ENCODE results near the gene PDLIM5. TPM values are rescaled to one million over a fixed set of nuclear protein-coding genes. Genes with fewer than 3 reads are reported as not detected.
A peak's percentile ranks its signal among the peaks of the same experiment; 100 is the strongest.

Gene PDLIM5
- total RNA-seq, 8 experiments from 2014 or later = 11.9 to 71.2 (median 30.5) TPM

DNA sequence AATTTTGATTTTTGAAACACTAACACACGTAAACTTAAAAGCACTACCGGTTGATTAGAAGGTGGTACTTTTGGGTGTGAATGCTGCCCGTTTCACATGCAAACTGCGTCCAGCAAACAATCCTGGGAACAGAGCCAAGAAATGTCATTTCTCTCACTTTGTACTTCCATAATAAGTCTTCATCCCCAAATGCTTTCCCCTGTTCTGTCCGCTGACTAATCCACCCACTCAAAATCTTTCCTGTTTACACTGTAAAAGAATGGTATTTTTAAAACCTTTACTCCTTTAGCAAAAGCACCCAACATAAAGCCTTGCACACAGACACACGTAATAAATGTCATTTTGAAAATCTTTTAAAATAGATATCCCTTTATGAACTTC lies 39.1 kb upstream of the PDLIM5 start:
- 0 to 83% (median 41%) methylated on average over 1 to 6 of the region's 6 CpGs for WGBS, 10 experiments
- Histone ChIP-seq H3K27ac (no peak overlapping the region), H3K4me3 (no peak overlapping the region), H3K4me1 (replicated peaks in 1 of 2) (peaks cover 0 to 3% of the 10 kb centered on the region in 2 donors)
- in situ Hi-C loops (cut with MboI; ENCODE audit: low pct_unique_long_range_greater_than_20kb in 2 of 9, low sequenced_read_pairs in 9 of 9, unreplicated experiment in 9 of 9) = loop anchor here in 5 of 9 experiments (10.0 to 25.0 kb wide), 2 partner anchors 172 to 175 kb away; no protein-coding TSS in a partner anchor
- peak in 3 of 8 experiments; percentile 14 to 40 (median 23) for ATAC-seq (replicated peaks in 6 of 8)

DNA sequence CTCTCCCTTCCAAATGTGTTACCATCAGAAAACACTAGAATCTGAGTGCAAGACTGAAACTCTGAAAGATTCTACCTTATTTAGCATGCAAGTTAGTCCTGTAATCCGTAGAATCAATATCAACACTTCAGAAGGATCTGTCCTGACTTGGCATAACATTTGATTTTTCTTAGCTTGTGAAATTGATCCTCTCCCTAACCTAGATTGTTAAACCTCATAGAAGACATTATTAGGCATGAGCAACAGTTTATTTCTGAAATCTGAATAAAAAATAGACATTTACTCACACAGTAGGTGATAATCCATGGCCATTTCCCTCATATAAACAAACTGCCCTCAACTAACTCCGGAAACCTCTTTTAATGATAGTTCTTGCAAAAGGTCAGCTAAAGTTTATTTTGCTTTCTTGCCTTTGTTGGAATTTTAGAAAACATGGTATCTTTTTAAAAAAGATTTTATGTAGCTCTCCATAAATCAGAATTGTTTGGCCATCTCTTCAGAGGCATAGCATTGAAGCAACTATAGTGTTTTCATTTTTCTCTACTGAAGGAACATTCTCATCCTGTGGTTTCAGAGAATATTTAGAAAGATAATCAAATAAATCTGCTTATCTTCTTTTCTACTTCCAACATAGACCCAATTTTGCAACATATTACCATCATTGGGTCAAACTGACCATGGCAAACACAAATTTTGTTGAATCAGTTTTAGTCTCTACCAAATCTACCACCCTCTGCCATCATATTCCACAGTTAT lies 38.5 kb upstream of the PDLIM5 start:
- Histone ChIP-seq H3K4me3 (no peak overlapping the region), H3K27ac (no peak overlapping the region), H3K4me1 (replicated peaks in 1 of 2) (peaks cover 0 to 3% of the 10 kb centered on the region in 2 donors)
- ATAC-seq (replicated peaks in 6 of 8) = no peak
- in situ Hi-C loops (cut with MboI; ENCODE audit: low pct_unique_long_range_greater_than_20kb in 2 of 9, low sequenced_read_pairs in 9 of 9, unreplicated experiment in 9 of 9) = loop anchor here in 5 of 9 experiments (10.0 to 25.0 kb wide), 2 partner anchors 172 to 174 kb away; no protein-coding TSS in a partner anchor
- WGBS, 10 experiments = 20 to 100% (median 93%) methylated on average over 1 to 2 of the region's 2 CpGs; no CpG with 5 or more reads in 1 of the 10 experiments

DNA sequence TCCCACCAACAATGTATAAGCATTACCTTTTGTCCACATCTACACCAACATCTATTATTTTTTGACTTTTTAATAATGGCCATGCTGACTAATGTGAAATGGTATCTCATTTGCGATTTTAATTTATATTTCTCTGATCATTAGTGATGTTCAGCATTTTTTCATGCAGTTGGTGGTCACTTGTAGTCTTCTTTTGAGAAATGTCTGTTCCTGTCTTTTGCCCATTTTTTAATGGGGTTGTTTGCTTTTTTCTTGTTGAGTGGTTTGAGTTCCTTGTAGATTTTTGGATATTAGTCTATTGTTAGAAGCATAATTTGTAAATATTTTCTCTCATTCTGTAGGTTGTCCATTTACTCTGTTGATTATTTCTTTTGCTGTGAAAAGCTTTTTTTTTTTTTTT lies 36.8 kb upstream of the PDLIM5 start:
- in situ Hi-C loops (cut with MboI; ENCODE audit: low pct_unique_long_range_greater_than_20kb in 2 of 9, low sequenced_read_pairs in 9 of 9, unreplicated experiment in 9 of 9) = loop anchor here in 5 of 9 experiments (10.0 to 25.0 kb wide), 2 partner anchors 170 to 172 kb away; no protein-coding TSS in a partner anchor

DNA sequence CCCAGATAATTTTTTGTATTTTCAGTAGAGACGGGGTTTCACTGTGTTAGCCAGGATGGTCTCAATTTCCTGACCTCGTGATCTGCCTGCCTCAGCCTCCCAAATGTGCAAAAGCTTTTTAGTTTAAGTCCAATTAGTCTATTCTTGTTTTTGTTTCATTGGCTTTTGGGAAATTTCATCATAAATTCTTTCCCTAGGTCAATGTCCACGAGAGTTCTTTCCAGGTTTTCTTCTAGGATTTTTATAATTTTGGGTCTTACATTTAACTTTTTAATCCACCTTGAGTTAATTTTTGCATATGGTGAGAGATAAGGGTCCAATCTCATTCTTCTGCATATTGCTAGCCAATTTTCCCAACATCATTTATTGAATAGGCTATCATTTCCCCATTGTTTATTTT lies 36.3 kb upstream of the PDLIM5 start:
- 40 to 94% (median 88%) methylated on average over 1 to 3 of the region's 3 CpGs; no CpG with 5 or more reads in 1 of the 10 experiments for WGBS, 10 experiments
- in situ Hi-C loops (cut with MboI; ENCODE audit: low pct_unique_long_range_greater_than_20kb in 2 of 9, low sequenced_read_pairs in 9 of 9, unreplicated experiment in 9 of 9) = loop anchor here in 5 of 9 experiments (10.0 to 25.0 kb wide), 2 partner anchors 169 to 172 kb away; no protein-coding TSS in a partner anchor
- Histone ChIP-seq H3K4me1 (replicated peaks in 1 of 2) (no peaks in the 10 kb centered on the region), H3K27ac (no peak overlapping the region), H3K4me3 (no peak overlapping the region)
- no peak for ATAC-seq (replicated peaks in 6 of 8)

More for the DNA sequence above, 36.8 kb upstream of the PDLIM5 start:
- H3K4me1 ChIP-seq (replicated peaks in 1 of 2) = no peaks in the 10 kb centered on the region
- no peak overlapping the region for H3K4me3 ChIP-seq
- no peak for ATAC-seq (replicated peaks in 6 of 8)
- H3K27ac ChIP-seq = no peak overlapping the region
- WGBS, 10 experiments = 100% methylated on average over 1 of the region's 1 CpG; no CpG with 5 or more reads in 4 of the 10 experiments

DNA sequence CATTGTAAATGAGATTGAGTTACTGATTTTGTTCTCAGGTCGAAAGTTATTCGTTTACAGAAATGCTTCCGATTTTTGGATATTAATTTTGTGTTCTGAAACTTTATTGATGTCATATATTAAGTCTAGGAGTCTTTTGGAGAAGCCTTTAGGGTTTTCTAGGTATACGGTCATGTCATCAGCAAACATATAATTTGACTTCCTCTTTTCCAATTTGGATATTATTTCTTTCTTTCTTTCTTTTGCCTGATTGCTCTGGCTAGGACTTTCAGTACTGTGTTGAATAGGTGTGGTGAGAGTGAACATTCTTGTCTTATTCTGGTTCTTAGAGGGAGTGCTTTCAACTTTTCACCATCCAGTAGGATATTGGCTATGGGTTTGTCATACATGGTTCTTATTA lies 35.4 kb upstream of the PDLIM5 start:
- no peak for ATAC-seq (replicated peaks in 6 of 8)
- in situ Hi-C loops (cut with MboI; ENCODE audit: low pct_unique_long_range_greater_than_20kb in 2 of 9, low sequenced_read_pairs in 9 of 9, unreplicated experiment in 9 of 9) = loop anchor here in 5 of 9 experiments (10.0 to 25.0 kb wide), 2 partner anchors 168 to 171 kb away; no protein-coding TSS in a partner anchor
- WGBS, 10 experiments = 84 to 100% (median 92%) methylated on average over 1 to 4 of the region's 4 CpGs
- Histone ChIP-seq H3K27ac (no peak overlapping the region), H3K4me3 (no peak overlapping the region), H3K4me1 (replicated peaks in 1 of 2) (no peaks in the 10 kb centered on the region)

DNA sequence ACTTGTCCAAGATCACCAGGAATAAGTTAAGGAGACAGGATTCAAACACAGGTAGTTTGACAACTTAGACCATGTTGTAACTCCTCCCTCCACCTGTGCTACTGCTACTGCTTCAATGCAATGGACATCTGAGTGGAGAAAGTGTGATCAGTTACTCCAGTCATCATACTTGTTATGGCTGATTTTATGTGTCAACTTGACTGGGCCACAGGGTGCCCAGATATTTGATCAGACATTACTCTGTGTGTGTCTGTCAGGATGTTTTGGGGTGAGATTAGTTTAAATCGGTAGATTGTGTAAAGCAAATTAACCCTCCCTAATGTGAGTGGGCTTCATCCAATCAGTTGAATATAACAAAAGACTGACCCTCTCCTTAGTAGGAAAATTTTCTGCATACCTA lies 34.8 kb upstream of the PDLIM5 start:
- in situ Hi-C loops (cut with MboI; ENCODE audit: low pct_unique_long_range_greater_than_20kb in 2 of 9, low sequenced_read_pairs in 9 of 9, unreplicated experiment in 9 of 9) = loop anchor here in 5 of 9 experiments (10.0 to 25.0 kb wide), 2 partner anchors 168 to 170 kb away; no protein-coding TSS in a partner anchor
- Histone ChIP-seq H3K4me3 (no peak overlapping the region), H3K4me1 (replicated peaks in 1 of 2) (no peaks in the 10 kb centered on the region), H3K27ac (no peak overlapping the region)
- 29 to 100% (median 95%) methylated on average over 1 of the region's 1 CpG; no CpG with 5 or more reads in 4 of the 10 experiments for WGBS, 10 experiments
- no peak for ATAC-seq (replicated peaks in 6 of 8)

DNA sequence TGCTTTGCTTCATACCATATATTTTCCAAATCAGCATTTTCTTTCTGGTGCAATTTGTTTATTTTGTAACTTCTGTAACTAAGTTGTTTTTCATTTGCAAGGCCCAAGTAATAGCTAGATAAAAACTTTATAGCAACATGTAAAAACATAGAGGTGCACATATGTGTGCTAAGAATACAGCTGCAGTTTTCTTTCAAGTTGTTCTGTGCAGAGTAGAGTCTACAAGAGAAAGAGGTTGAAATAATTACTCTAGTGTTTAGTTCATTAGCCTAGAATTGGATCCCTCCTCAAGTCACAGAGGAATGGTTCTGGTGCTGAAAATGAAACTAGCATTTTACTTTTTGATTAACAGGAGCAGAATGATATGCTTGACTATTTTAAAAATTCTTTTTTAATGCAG lies 32.2 kb upstream of the PDLIM5 start:
- H3K4me3 ChIP-seq = no peak overlapping the region
- in situ Hi-C loops (cut with MboI; ENCODE audit: low pct_unique_long_range_greater_than_20kb in 2 of 9, low sequenced_read_pairs in 9 of 9, unreplicated experiment in 9 of 9) = loop anchor here in 5 of 9 experiments (10.0 to 25.0 kb wide), 2 partner anchors 165 to 168 kb away; no protein-coding TSS in a partner anchor
- no peak overlapping the region for H3K27ac ChIP-seq
- H3K4me1 ChIP-seq (replicated peaks in 1 of 2) = no peaks in the 10 kb centered on the region
- ATAC-seq (replicated peaks in 6 of 8) = no peak

DNA sequence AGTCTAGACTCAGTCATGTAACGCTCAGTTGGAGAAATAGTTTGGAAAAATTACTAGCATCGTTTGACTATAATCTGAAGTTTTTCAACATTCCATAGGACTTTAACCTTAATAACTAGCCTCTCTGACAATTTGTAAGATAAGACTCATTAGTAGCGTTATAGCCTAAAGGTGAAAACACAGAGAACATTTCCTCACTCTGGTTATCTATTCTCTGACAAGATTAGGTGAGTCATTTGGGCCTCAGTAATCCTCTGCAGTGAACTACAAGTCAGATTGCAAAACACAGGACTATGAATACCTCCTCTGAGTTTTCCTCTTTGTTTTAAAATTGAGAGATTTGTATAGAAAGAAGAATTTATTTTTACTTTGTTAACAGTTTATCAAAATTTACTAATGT lies 31.8 kb upstream of the PDLIM5 start:
- ATAC-seq (replicated peaks in 6 of 8) = peak in 2 of 8 experiments; percentile 43 to 52
- no peak overlapping the region for H3K27ac ChIP-seq
- no peaks in the 10 kb centered on the region for H3K4me1 ChIP-seq (replicated peaks in 1 of 2)
- in situ Hi-C loops (cut with MboI; ENCODE audit: low pct_unique_long_range_greater_than_20kb in 2 of 9, low sequenced_read_pairs in 9 of 9, unreplicated experiment in 9 of 9) = loop anchor here in 5 of 9 experiments (10.0 to 25.0 kb wide), 2 partner anchors 165 to 167 kb away; no protein-coding TSS in a partner anchor
- H3K4me3 ChIP-seq = no peak overlapping the region
- 66 to 100% (median 90%) methylated on average over 2 to 3 of the region's 3 CpGs for WGBS, 10 experiments

DNA sequence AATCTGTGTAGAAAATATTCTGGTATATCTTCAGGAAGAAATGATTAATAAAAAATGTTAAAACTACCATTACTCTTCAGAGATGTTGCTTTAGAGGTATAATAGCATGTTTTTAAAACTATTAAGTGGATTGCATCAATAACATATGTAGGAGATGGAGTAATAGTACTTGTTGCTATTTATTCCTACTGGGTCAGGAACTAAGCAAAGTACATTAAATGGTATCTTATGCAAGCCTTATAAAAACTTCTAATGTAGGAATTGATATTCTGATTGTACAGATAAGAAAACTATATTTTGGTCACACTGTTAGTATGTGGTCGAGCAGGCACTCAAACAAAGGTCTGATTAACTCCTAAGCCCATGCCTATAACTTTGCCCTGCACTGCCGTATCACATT lies 31.4 kb upstream of the PDLIM5 start:
- Histone ChIP-seq H3K4me1 (replicated peaks in 1 of 2) (no peaks in the 10 kb centered on the region), H3K27ac (no peak overlapping the region), H3K4me3 (no peak overlapping the region)
- in situ Hi-C loops (cut with MboI; ENCODE audit: low pct_unique_long_range_greater_than_20kb in 2 of 9, low sequenced_read_pairs in 9 of 9, unreplicated experiment in 9 of 9) = loop anchor here in 4 of 9 experiments (25.0 kb wide), 1 partner anchor 167 kb away; no protein-coding TSS in a partner anchor
- 55 to 84% (median 68%) methylated on average over 2 of the region's 2 CpGs; no CpG with 5 or more reads in 4 of the 10 experiments for WGBS, 10 experiments
- ATAC-seq (replicated peaks in 6 of 8) = no peak

DNA sequence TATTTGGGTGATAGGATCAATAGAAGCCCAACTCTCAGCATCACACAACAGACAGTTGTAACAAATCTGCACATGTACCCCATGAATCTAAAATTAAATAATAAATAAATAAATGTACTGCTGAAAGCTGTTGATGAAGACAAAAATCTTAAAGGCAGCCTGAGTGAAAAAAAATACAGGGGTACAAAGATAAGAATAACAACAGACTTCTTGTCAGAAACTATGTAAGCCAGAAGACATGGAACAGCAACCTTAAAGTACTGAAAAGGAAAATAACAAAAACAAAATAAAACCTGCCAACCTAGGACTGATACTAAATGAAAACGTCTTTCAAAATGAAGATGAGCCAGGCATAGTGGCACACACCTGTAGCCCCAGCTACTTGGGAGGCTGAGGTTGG lies 25.0 kb upstream of the PDLIM5 start:
- in situ Hi-C loops (cut with MboI; ENCODE audit: low pct_unique_long_range_greater_than_20kb in 2 of 9, low sequenced_read_pairs in 9 of 9, unreplicated experiment in 9 of 9) = loop anchor here in 1 of 9 experiments (25.0 kb wide), 1 partner anchor 161 kb away; no protein-coding TSS in a partner anchor
- Histone ChIP-seq H3K4me3 (no peak overlapping the region), H3K4me1 (replicated peaks in 1 of 2) (no peaks in the 10 kb centered on the region), H3K27ac (no peak overlapping the region)
- ATAC-seq (replicated peaks in 6 of 8) = no peak
- 0 to 80% (median 58%) methylated on average over 1 of the region's 1 CpG; no CpG with 5 or more reads in 1 of the 10 experiments for whole genome bisulfite sequencing, 10 experiments

DNA sequence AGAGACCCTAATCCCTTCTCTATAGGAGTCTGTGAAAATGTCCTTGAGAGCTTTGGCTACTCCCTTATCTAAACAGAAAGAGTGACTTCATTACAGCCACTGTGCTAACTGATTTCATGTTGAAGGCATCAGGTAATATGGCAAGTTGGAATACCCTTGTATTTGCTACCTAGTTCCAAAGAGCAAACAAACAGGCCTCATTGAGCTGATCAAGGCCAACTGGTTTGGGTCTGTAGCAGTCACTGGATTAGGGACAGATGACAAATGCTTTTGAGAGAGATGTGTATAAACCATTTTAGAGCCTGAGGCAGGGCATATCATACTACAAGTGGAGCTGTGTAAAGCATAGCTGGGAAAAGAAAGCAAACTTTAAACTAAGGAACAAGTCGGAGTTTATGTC lies 22.9 kb upstream of the PDLIM5 start:
- H3K4me3 ChIP-seq = no peak overlapping the region
- in situ Hi-C loops (cut with MboI; ENCODE audit: low pct_unique_long_range_greater_than_20kb in 2 of 9, low sequenced_read_pairs in 9 of 9, unreplicated experiment in 9 of 9) = loop anchor here in 1 of 9 experiments (25.0 kb wide), 1 partner anchor 158 kb away; no protein-coding TSS in a partner anchor

DNA sequence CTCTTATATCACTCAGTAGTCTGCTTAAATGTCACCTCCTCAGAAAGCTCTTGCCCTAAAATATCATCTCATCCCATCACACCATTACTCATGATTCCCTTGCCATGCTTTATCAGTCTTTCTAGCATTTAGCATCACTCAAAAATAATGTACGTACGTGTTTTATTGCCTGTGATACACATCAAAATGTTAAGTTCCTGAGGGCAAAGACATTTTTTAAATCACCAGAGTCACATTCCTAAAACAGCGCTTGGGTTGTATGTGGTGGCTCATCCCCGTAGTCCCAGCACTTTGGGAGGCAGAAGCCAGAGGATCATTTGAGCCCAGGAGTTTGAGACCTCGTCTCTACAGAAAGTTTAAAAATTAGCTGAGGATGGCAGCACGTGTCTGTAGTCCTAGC lies 21.3 kb upstream of the PDLIM5 start:
- Histone ChIP-seq H3K27ac (no peak overlapping the region), H3K4me1 (replicated peaks in 1 of 2) (no peaks in the 10 kb centered on the region), H3K4me3 (no peak overlapping the region)
- 49 to 100% (median 71%) methylated on average over 2 to 5 of the region's 6 CpGs for whole genome bisulfite sequencing, 10 experiments
- in situ Hi-C loops (cut with MboI; ENCODE audit: low pct_unique_long_range_greater_than_20kb in 2 of 9, low sequenced_read_pairs in 9 of 9, unreplicated experiment in 9 of 9) = loop anchor here in 1 of 9 experiments (25.0 kb wide), 1 partner anchor 157 kb away; no protein-coding TSS in a partner anchor
- no peak for ATAC-seq (replicated peaks in 6 of 8)

More for the DNA sequence above, 22.9 kb upstream of the PDLIM5 start:
- WGBS, 10 experiments = 29 to 100% (median 88%) methylated on average over 1 of the region's 1 CpG; no CpG with 5 or more reads in 1 of the 10 experiments
- Histone ChIP-seq H3K4me1 (replicated peaks in 1 of 2) (no peaks in the 10 kb centered on the region), H3K27ac (no peak overlapping the region)
- no peak for ATAC-seq (replicated peaks in 6 of 8)

DNA sequence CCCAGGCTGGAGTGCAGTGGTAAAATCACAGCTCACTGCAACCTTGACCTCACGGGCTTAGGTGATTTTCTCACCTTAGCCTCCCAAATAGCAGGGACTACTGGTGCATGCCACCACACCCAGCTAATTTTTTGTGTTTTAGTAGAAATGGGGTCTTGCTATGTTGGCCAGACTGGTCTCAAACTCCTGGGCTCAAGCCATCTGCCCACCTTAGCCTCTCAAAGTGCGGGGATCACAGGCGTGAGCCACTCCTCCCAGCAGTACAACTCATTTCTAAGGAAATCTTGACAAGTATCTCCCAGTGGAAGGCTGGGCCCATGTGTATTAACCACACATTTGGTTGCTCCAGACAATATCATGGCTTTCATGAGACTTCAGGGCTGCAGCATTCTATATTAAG lies 20.4 kb upstream of the PDLIM5 start:
- 83 to 100% (median 100%) methylated on average over 1 to 3 of the region's 3 CpGs; no CpG with 5 or more reads in 2 of the 10 experiments for WGBS, 10 experiments
- H3K4me1 ChIP-seq (replicated peaks in 1 of 2) = no peaks in the 10 kb centered on the region
- no peak overlapping the region for H3K4me3 ChIP-seq
- in situ Hi-C loops (cut with MboI; ENCODE audit: low pct_unique_long_range_greater_than_20kb in 2 of 9, low sequenced_read_pairs in 9 of 9, unreplicated experiment in 9 of 9) = loop anchor here in 1 of 9 experiments (25.0 kb wide), 1 partner anchor 156 kb away; no protein-coding TSS in a partner anchor
- ATAC-seq (replicated peaks in 6 of 8) = no peak
- no peak overlapping the region for H3K27ac ChIP-seq
